ENCODE data around the gene MOB3B.

Gene MOB3B

GRCh38 chr9:27483576-27483975 lies 46.0 kb downstream of the MOB3B start:
- Histone ChIP-seq H3K18ac (ENCODE audit: low read length) (no peak overlapping the region), H4K8ac (ENCODE audit: low read depth, low read length) (no peak overlapping the region), H2BK5ac (ENCODE audit: low read length) (no peak overlapping the region), H3K27ac (replicated peaks; ENCODE audit: low read length) (no peak overlapping the region), H2AK5ac (ENCODE audit: low read depth, low read length) (no peak overlapping the region), H3K4me3 (ENCODE audit: low read length in 2 of 2) (no peak overlapping the region), H3K9me3 (replicated peaks in 1 of 2; ENCODE audit: control insufficient read depth in 2 of 2, insufficient read depth in 1 of 2, low read depth in 1 of 2, low read length in 2 of 2) (peaks cover 0 to 36% of the 10 kb centered on the region in 2 donors), H2BK15ac (ENCODE audit: low read length) (no peak overlapping the region), H3K27me3 (ENCODE audit: control insufficient read depth in 3 of 3, insufficient read depth in 3 of 3, low read depth in 1 of 3, low read length in 3 of 3) (no peaks in the 10 kb centered on the region), H2BK12ac (ENCODE audit: low read length) (no peak overlapping the region), H3K36me3 (replicated peaks in 1 of 2; ENCODE audit: control insufficient read depth in 2 of 2, insufficient read depth in 2 of 2, low read length in 2 of 2) (peaks cover 1 to 53% of the 10 kb centered on the region in 2 donors), H3K4me2 (ENCODE audit: insufficient read depth, low read length, poor library complexity, severe bottlenecking) (no peak overlapping the region), H3K23ac (ENCODE audit: low read depth, low read length, poor library complexity) (no peak overlapping the region), H3K14ac (ENCODE audit: low read length) (no peak overlapping the region), H3K4ac (ENCODE audit: low read length) (no peak overlapping the region), H2BK120ac (ENCODE audit: low read depth, low read length) (no peak overlapping the region), H3K4me1 (ENCODE audit: control insufficient read depth in 2 of 2, insufficient read depth in 1 of 2, low read depth in 1 of 2, low read length in 2 of 2) (peaks cover 5 to 14% of the 10 kb centered on the region in 2 donors), H3K79me1 (ENCODE audit: low read depth, low read length) (no peaks in the 10 kb centered on the region), H3K9ac (ENCODE audit: low read depth, low read length, poor library complexity) (no peak overlapping the region), H2AFZ (ENCODE audit: low read length) (no peak overlapping the region), H4K91ac (ENCODE audit: low read depth, low read length, poor library complexity) (no peak overlapping the region)
- no CpG with 5 or more reads among the region's 6 CpGs for WGBS, 2 donors (ENCODE audit: extremely low coverage in 2 of 2, insufficient read length in 2 of 2, insufficient replicate concordance in 1 of 2)
- no peak for DNase-seq (ENCODE audit: low spot score)

- no peak overlapping the region for H3K14ac ChIP-seq (ENCODE audit: low read length)
- peaks cover 1 to 57% of the 10 kb centered on the region in 2 donors for H3K36me3 ChIP-seq (replicated peaks in 1 of 2; ENCODE audit: control insufficient read depth in 2 of 2, insufficient read depth in 2 of 2, low read length in 2 of 2)
- H3K4me2 ChIP-seq (ENCODE audit: insufficient read depth, low read length, poor library complexity, severe bottlenecking) = no peak overlapping the region
- H2AFZ ChIP-seq (ENCODE audit: low read length) = no peak overlapping the region
- H4K91ac ChIP-seq (ENCODE audit: low read depth, low read length, poor library complexity) = no peak overlapping the region
- no peak overlapping the region for H3K18ac ChIP-seq (ENCODE audit: low read length)
- H3K4ac ChIP-seq (ENCODE audit: low read length) = no peak overlapping the region
- DNase-seq (ENCODE audit: low spot score) = no peak
- no peak overlapping the region for H2BK15ac ChIP-seq (ENCODE audit: low read length)
- no peaks in the 10 kb centered on the region for H3K79me1 ChIP-seq (ENCODE audit: low read depth, low read length)
- no peak overlapping the region for H3K27ac ChIP-seq (replicated peaks; ENCODE audit: low read length)
- WGBS, 2 donors (ENCODE audit: extremely low coverage in 2 of 2, insufficient read length in 2 of 2, insufficient replicate concordance in 1 of 2) = no CpG with 5 or more reads among the region's 2 CpGs
- H2BK5ac ChIP-seq (ENCODE audit: low read length) = no peak overlapping the region
- no peaks in the 10 kb centered on the region for H3K27me3 ChIP-seq (ENCODE audit: control insufficient read depth in 3 of 3, insufficient read depth in 3 of 3, low read depth in 1 of 3, low read length in 3 of 3)
- H2AK5ac ChIP-seq (ENCODE audit: low read depth, low read length) = no peak overlapping the region
- no peak overlapping the region for H3K4me3 ChIP-seq (ENCODE audit: low read length in 2 of 2)
- no peak overlapping the region for H2BK12ac ChIP-seq (ENCODE audit: low read length)
- no peak overlapping the region for H3K23ac ChIP-seq (ENCODE audit: low read depth, low read length, poor library complexity)
- H3K9ac ChIP-seq (ENCODE audit: low read depth, low read length, poor library complexity) = no peak overlapping the region
- H2BK120ac ChIP-seq (ENCODE audit: low read depth, low read length) = no peak overlapping the region
- H3K4me1 ChIP-seq (ENCODE audit: control insufficient read depth in 2 of 2, insufficient read depth in 1 of 2, low read depth in 1 of 2, low read length in 2 of 2) = peaks cover 0 to 8% of the 10 kb centered on the region in 2 donors
- peaks cover 0 to 45% of the 10 kb centered on the region in 2 donors for H3K9me3 ChIP-seq (replicated peaks in 1 of 2; ENCODE audit: control insufficient read depth in 2 of 2, insufficient read depth in 1 of 2, low read depth in 1 of 2, low read length in 2 of 2)
- H4K8ac ChIP-seq (ENCODE audit: low read depth, low read length) = no peak overlapping the region
Observed at GRCh38 chr9:27482709-27483108, 46.9 kb downstream of the MOB3B start.

- no peak for DNase-seq (ENCODE audit: low spot score)
- no peaks in the 10 kb centered on the region for H3K27me3 ChIP-seq (ENCODE audit: control insufficient read depth in 3 of 3, insufficient read depth in 3 of 3, low read depth in 1 of 3, low read length in 3 of 3)
- no peak overlapping the region for H2BK15ac ChIP-seq (ENCODE audit: low read length)
- peaks cover 0 to 49% of the 10 kb centered on the region in 2 donors for H3K36me3 ChIP-seq (replicated peaks in 1 of 2; ENCODE audit: control insufficient read depth in 2 of 2, insufficient read depth in 2 of 2, low read length in 2 of 2)
- no peak overlapping the region for H2BK12ac ChIP-seq (ENCODE audit: low read length)
- H2AK5ac ChIP-seq (ENCODE audit: low read depth, low read length) = no peak overlapping the region
- no peak overlapping the region for H3K18ac ChIP-seq (ENCODE audit: low read length)
- H2BK5ac ChIP-seq (ENCODE audit: low read length) = no peak overlapping the region
- no peak overlapping the region for H2BK120ac ChIP-seq (ENCODE audit: low read depth, low read length)
- H3K79me1 ChIP-seq (ENCODE audit: low read depth, low read length) = peaks cover 4% of the 10 kb centered on the region
- no peak overlapping the region for H4K8ac ChIP-seq (ENCODE audit: low read depth, low read length)
- no peak overlapping the region for H3K4me2 ChIP-seq (ENCODE audit: insufficient read depth, low read length, poor library complexity, severe bottlenecking)
- no CpG with 5 or more reads among the region's 1 CpG for WGBS, 2 donors (ENCODE audit: extremely low coverage in 2 of 2, insufficient read length in 2 of 2, insufficient replicate concordance in 1 of 2)
- H3K27ac ChIP-seq (replicated peaks; ENCODE audit: low read length) = no peak overlapping the region
- H3K4me1 ChIP-seq (ENCODE audit: control insufficient read depth in 2 of 2, insufficient read depth in 1 of 2, low read depth in 1 of 2, low read length in 2 of 2) = peaks cover 0 to 6% of the 10 kb centered on the region in 2 donors
- no peak overlapping the region for H3K4me3 ChIP-seq (ENCODE audit: low read length in 2 of 2)
- peaks cover 0 to 48% of the 10 kb centered on the region in 2 donors for H3K9me3 ChIP-seq (replicated peaks in 1 of 2; ENCODE audit: control insufficient read depth in 2 of 2, insufficient read depth in 1 of 2, low read depth in 1 of 2, low read length in 2 of 2)
- no peak overlapping the region for H3K14ac ChIP-seq (ENCODE audit: low read length)
- H2AFZ ChIP-seq (ENCODE audit: low read length) = no peak overlapping the region
- no peak overlapping the region for H3K23ac ChIP-seq (ENCODE audit: low read depth, low read length, poor library complexity)
- no peak overlapping the region for H4K91ac ChIP-seq (ENCODE audit: low read depth, low read length, poor library complexity)
- H3K9ac ChIP-seq (ENCODE audit: low read depth, low read length, poor library complexity) = no peak overlapping the region
- no peak overlapping the region for H3K4ac ChIP-seq (ENCODE audit: low read length)
Observed at GRCh38 chr9:27478322-27478721, 51.3 kb downstream of the MOB3B start.

- H4K91ac ChIP-seq (ENCODE audit: low read depth, low read length, poor library complexity) = no peak overlapping the region
- H3K9ac ChIP-seq (ENCODE audit: low read depth, low read length, poor library complexity) = no peak overlapping the region
- H3K27me3 ChIP-seq (ENCODE audit: control insufficient read depth in 3 of 3, insufficient read depth in 3 of 3, low read depth in 1 of 3, low read length in 3 of 3) = no peaks in the 10 kb centered on the region
- no peak overlapping the region for H2AFZ ChIP-seq (ENCODE audit: low read length)
- peak overlapping the region; percentile 44 for H2AK5ac ChIP-seq (ENCODE audit: low read depth, low read length)
- no peak overlapping the region for H3K23ac ChIP-seq (ENCODE audit: low read depth, low read length, poor library complexity)
- no peak overlapping the region for H3K27ac ChIP-seq (replicated peaks; ENCODE audit: low read length)
- H3K4ac ChIP-seq (ENCODE audit: low read length) = no peak overlapping the region
- peaks cover 4% of the 10 kb centered on the region for H3K79me1 ChIP-seq (ENCODE audit: low read depth, low read length)
- H3K4me1 ChIP-seq (ENCODE audit: control insufficient read depth in 2 of 2, insufficient read depth in 1 of 2, low read depth in 1 of 2, low read length in 2 of 2) = peaks cover 0 to 10% of the 10 kb centered on the region in 2 donors
- H3K14ac ChIP-seq (ENCODE audit: low read length) = no peak overlapping the region
- H2BK5ac ChIP-seq (ENCODE audit: low read length) = no peak overlapping the region
- peaks cover 0 to 43% of the 10 kb centered on the region in 2 donors for H3K9me3 ChIP-seq (replicated peaks in 1 of 2; ENCODE audit: control insufficient read depth in 2 of 2, insufficient read depth in 1 of 2, low read depth in 1 of 2, low read length in 2 of 2)
- H3K36me3 ChIP-seq (replicated peaks in 1 of 2; ENCODE audit: control insufficient read depth in 2 of 2, insufficient read depth in 2 of 2, low read length in 2 of 2) = peaks cover 0 to 44% of the 10 kb centered on the region in 2 donors
- no peak overlapping the region for H2BK12ac ChIP-seq (ENCODE audit: low read length)
- H2BK120ac ChIP-seq (ENCODE audit: low read depth, low read length) = no peak overlapping the region
- no peak overlapping the region for H4K8ac ChIP-seq (ENCODE audit: low read depth, low read length)
- no peak overlapping the region for H3K18ac ChIP-seq (ENCODE audit: low read length)
- WGBS, 2 donors (ENCODE audit: extremely low coverage in 2 of 2, insufficient read length in 2 of 2, insufficient replicate concordance in 1 of 2) = no CpG with 5 or more reads among the region's 6 CpGs
- DNase-seq (ENCODE audit: low spot score) = no peak
- no peak overlapping the region for H2BK15ac ChIP-seq (ENCODE audit: low read length)
- H3K4me2 ChIP-seq (ENCODE audit: insufficient read depth, low read length, poor library complexity, severe bottlenecking) = no peak overlapping the region
- H3K4me3 ChIP-seq (ENCODE audit: low read length in 2 of 2) = no peak overlapping the region
Observed at GRCh38 chr9:27476870-27477515, 52.6 kb downstream of the MOB3B start.
